ENCODE measurements around the gene CCP110. TPM values are rescaled to one million over a fixed set of nuclear protein-coding genes. Genes with fewer than 3 reads are reported as not detected.

Gene CCP110
- total RNA-seq, 1 experiment from 2014 or later, result 31.8 TPM

DNA sequence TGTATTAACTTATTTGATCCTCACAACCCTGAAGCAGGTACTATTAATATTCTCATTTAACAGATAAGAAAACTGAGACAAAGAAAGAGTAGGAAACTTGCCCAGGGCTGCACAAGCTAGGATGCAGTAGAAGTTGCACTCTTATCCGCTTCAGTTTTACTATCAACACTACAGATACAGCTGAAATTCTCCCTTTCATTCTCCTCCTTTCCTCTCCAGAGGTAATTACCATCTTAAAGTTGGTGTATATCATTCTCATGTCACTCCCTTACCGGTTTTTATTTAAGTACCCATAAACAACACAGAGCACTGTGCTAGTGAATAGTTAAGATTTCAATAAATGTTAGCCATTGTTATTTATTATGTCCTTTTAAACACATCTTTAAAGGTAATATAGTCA, 5.4 kb upstream of the CCP110 start:
- POLR2A ChIA-PET, result no interaction called here
- ATAC-seq, result no peak
- H3K27me3 ChIP-seq (ENCODE audit: control insufficient read depth, insufficient read depth, low read length), result no peaks in the 10 kb centered on the region
- peaks cover 18% of the 10 kb centered on the region for H3K36me3 ChIP-seq (ENCODE audit: control insufficient read depth, insufficient read depth, low read length)
- H3K4me3 ChIP-seq (ENCODE audit: low read depth in 2 of 2, low read length in 2 of 2), result no peak overlapping the region
- no peak overlapping the region for H3K27ac ChIP-seq (ENCODE audit: low read length)
- no peaks in the 10 kb centered on the region for H3K9me3 ChIP-seq (ENCODE audit: control insufficient read depth, insufficient read depth, low read depth, low read length)
- H3K4me1 ChIP-seq (ENCODE audit: control insufficient read depth, insufficient read depth, low read length), result peaks cover 15% of the 10 kb centered on the region
- CTCF ChIA-PET, result no interaction called here
- no peak for TF ChIP-seq REST (IDR thresholded peaks at IDR 0.05; ENCODE audit: insufficient read depth in 1 of 2, low read depth in 2 of 2, low read length in 1 of 2)
- TF ChIP-seq, protein P1, sequence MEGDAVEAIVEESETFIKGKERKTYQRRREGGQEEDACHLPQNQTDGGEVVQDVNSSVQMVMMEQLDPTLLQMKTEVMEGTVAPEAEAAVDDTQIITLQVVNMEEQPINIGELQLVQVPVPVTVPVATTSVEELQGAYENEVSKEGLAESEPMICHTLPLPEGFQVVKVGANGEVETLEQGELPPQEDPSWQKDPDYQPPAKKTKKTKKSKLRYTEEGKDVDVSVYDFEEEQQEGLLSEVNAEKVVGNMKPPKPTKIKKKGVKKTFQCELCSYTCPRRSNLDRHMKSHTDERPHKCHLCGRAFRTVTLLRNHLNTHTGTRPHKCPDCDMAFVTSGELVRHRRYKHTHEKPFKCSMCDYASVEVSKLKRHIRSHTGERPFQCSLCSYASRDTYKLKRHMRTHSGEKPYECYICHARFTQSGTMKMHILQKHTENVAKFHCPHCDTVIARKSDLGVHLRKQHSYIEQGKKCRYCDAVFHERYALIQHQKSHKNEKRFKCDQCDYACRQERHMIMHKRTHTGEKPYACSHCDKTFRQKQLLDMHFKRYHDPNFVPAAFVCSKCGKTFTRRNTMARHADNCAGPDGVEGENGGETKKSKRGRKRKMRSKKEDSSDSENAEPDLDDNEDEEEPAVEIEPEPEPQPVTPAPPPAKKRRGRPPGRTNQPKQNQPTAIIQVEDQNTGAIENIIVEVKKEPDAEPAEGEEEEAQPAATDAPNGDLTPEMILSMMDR (IDR thresholded peaks at IDR 0.05), result no peak
- no peak for TF ChIP-seq TCF7L2 (IDR thresholded peaks at IDR 0.05; ENCODE audit: low read depth, low read length)
- TF ChIP-seq POLR2AphosphoS5 (IDR thresholded peaks at IDR 0.05; ENCODE audit: low read depth, low read length), result no peak
- no peak for TF ChIP-seq SIN3A (IDR thresholded peaks at IDR 0.05; ENCODE audit: borderline replicate concordance, insufficient read depth, low read depth, low read length)
- in situ Hi-C loops (cut with HindIII; ENCODE audit: low pct_unique_long_range_greater_than_20kb, low sequenced_read_pairs), result no loop called here
- no TSS peak for BruUV-seq (replicated peaks)
- no peak for DNase-seq (ENCODE audit: low read depth, low spot score)
- intact Hi-C loops (cut with micrococcal nuclease; ENCODE audit: unreplicated experiment), result no loop called here

DNA sequence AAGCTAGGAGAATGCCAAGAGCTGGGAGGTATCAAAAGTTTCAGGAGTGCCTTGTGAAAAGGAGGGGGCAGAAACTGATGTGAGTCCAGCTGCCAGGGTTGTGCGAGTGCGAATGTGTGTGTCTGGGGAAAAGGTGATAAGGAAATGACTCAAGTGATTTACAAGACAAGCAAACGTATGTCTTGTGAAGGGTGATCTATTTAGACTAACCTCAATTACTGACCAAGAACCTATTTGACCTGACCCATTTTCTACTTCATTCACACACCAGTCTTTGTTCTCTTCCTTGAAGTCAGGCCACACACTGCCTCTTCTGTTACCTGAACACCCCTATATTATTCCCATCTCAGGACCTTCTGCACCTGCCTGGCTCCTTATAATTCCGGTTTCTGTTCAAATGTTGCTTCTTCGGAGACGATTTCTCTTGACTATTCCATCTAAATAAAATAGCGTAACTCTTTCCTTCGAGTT, 2.8 kb upstream of the CCP110 start:
- intact Hi-C loops (cut with micrococcal nuclease; ENCODE audit: unreplicated experiment), result no loop called here
- H3K27me3 ChIP-seq (ENCODE audit: control insufficient read depth, insufficient read depth, low read length), result no peaks in the 10 kb centered on the region
- peaks cover 9% of the 10 kb centered on the region for H3K36me3 ChIP-seq (ENCODE audit: control insufficient read depth, insufficient read depth, low read length)
- peak overlapping the region; percentile 85 to 88 for H3K4me3 ChIP-seq (ENCODE audit: low read depth in 2 of 2, low read length in 2 of 2)
- no peaks in the 10 kb centered on the region for H3K9me3 ChIP-seq (ENCODE audit: control insufficient read depth, insufficient read depth, low read depth, low read length)
- BruUV-seq (replicated peaks), result TSS peak; percentile 80
- ATAC-seq, result no peak
- POLR2A ChIA-PET, result interaction anchor here (1.1 kb wide), 1 partner anchor 411 kb away, joined by 5 read pairs; no protein-coding TSS in a partner anchor
- CTCF ChIA-PET, result interaction anchor here (0.6 to 0.7 kb wide), 2 partner anchors 28 to 264 kb away, joined by 4 to 8 read pairs; no protein-coding TSS in a partner anchor
- DNase-seq (ENCODE audit: low read depth, low spot score), result peak; percentile 20
- TF ChIP-seq POLR2AphosphoS5 (IDR thresholded peaks at IDR 0.05; ENCODE audit: low read depth, low read length), result no peak
- H3K27ac ChIP-seq (ENCODE audit: low read length), result peak overlapping the region; percentile 91
- in situ Hi-C loops (cut with HindIII; ENCODE audit: low pct_unique_long_range_greater_than_20kb, low sequenced_read_pairs), result no loop called here
- peaks cover 27% of the 10 kb centered on the region for H3K4me1 ChIP-seq (ENCODE audit: control insufficient read depth, insufficient read depth, low read length)
